ENCODE results near the gene KY. TPM values are rescaled to one million over a fixed set of nuclear protein-coding genes. Genes with fewer than 3 reads are reported as not detected.

The KY gene
- total RNA-seq, 1 donor from 2014 or later: not detected

DNA sequence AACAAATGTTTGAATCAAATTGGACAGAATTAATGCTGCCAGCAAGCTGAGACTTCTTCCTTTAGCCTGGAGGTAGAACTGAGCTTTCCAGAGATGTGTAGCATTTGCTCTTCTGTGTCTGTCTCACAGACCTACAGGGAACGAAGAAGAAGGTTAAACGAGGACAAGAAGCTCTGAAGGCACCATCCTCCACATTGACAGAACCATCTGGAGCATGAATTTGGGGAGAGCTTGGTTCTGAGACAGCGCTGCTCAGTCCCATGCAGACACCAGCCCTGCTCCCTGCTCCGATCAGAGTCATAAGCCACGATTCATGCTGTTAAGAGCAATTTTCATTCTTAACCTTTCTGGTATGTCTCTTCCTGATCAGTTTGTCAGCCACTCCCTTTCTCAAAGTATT lies 7.7 kb upstream of the KY start:
- TF ChIP-seq, protein P1, sequence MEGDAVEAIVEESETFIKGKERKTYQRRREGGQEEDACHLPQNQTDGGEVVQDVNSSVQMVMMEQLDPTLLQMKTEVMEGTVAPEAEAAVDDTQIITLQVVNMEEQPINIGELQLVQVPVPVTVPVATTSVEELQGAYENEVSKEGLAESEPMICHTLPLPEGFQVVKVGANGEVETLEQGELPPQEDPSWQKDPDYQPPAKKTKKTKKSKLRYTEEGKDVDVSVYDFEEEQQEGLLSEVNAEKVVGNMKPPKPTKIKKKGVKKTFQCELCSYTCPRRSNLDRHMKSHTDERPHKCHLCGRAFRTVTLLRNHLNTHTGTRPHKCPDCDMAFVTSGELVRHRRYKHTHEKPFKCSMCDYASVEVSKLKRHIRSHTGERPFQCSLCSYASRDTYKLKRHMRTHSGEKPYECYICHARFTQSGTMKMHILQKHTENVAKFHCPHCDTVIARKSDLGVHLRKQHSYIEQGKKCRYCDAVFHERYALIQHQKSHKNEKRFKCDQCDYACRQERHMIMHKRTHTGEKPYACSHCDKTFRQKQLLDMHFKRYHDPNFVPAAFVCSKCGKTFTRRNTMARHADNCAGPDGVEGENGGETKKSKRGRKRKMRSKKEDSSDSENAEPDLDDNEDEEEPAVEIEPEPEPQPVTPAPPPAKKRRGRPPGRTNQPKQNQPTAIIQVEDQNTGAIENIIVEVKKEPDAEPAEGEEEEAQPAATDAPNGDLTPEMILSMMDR (IDR thresholded peaks at IDR 0.05): no peak
- Mint-ChIP-seq H3K27ac (no peak overlapping the region), H3K9me3 (peaks cover 4% of the 10 kb centered on the region), H3K4me1 (no peaks in the 10 kb centered on the region), H3K27me3 (peaks cover 2% of the 10 kb centered on the region), H3K36me3 (ENCODE audit: low read depth) (no peaks in the 10 kb centered on the region), H3K4me3 (no peak overlapping the region)
- ChIA-PET POLR2A (no interaction called here), CTCF (no interaction called here)
- intact Hi-C loops (cut with micrococcal nuclease): no loop called here
- no peak for ATAC-seq (ENCODE audit: low read depth)
- no peak for DNase-seq

DNA sequence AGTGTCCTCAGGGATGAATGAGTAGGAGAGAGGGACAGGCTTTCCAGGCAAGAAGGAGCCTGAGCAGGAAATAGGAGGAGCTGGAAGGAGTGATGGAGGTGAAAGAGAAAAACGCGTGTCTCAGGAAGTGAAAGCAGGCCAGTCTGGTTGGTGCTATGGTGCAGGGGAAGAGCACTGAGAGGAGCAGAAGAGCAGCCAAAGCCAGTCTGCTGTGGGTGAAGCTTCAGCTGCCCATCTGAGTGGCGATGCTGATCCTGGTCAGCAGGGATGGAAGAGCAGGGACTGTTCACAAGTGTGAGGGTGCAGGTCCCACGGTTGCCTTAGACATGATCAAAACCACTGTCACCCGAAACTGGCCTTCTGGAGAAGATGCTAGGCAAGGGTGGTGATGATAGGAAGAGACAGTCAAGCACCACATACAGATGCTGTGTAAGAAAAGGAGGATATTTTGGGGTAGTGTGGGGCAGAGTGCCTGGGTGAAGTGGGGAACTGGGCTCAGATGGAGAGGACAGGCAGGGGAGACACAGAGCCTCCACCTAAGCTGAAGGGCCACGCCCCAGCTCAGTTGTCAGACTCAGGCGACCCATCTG lies 5.5 kb upstream of the KY start:
- TF ChIP-seq, protein P1 (IDR thresholded peaks at IDR 0.05): no peak
- ATAC-seq (ENCODE audit: low read depth): no peak
- CTCF ChIA-PET: no interaction called here
- Mint-ChIP-seq H3K4me1 (peaks cover under 1% of the 10 kb centered on the region), H3K36me3 (ENCODE audit: low read depth) (no peaks in the 10 kb centered on the region), H3K27ac (no peak overlapping the region), H3K27me3 (peaks cover 6% of the 10 kb centered on the region), H3K9me3 (peaks cover 2% of the 10 kb centered on the region), H3K4me3 (no peak overlapping the region)
- intact Hi-C loops (cut with micrococcal nuclease): no loop called here
- DNase-seq: no peak
- POLR2A ChIA-PET: no interaction called here

DNA sequence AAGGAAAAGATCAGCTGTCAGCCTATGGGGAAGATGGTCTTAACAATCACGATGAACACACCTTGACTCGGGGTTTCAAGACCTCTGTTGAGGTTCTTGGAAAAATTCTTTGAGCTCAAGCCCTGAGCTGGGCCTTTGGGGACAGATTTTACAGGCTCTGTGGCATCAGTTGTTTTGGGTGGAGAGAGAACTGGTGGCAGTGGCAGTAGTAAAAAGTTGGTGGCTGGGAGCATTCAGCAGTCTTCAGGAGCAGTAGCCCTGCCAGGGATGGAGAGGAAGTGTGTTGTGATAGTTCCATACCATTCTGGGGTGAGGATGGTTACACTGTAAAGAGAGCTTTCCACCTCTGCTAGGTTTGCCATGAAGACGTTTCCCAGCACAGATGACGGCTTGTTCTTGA lies 4.9 kb upstream of the KY start:
- H3K36me3 Mint-ChIP-seq (ENCODE audit: low read depth): no peaks in the 10 kb centered on the region
- CTCF ChIA-PET: no interaction called here
- intact Hi-C loops (cut with micrococcal nuclease): no loop called here

DNA sequence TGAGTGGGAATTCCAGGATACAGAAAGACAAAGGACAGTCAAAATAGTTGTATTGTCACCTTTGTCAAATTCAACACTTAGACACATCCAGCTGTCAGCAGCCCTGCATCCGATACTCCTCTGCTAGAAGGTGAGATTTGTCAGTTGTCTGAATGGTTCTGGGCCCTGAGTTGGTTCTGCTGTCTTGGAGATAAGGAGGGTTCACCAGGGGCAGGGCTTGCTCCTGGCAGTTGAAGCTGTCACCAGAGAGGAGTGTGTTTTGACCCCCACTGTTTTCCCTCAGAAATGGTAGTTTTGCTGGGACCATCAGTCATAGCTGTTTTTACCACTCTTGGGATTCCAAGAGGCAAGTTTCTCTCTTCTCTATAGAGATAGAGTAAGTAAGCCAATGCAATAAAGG lies 3.2 kb upstream of the KY start:
- TF ChIP-seq, protein P1 (IDR thresholded peaks at IDR 0.05): no peak
- no peaks in the 10 kb centered on the region for H3K36me3 Mint-ChIP-seq (ENCODE audit: low read depth)
- CTCF ChIA-PET: no interaction called here
- intact Hi-C loops (cut with micrococcal nuclease): no loop called here
- H3K27ac Mint-ChIP-seq: no peak overlapping the region
- peaks cover 3% of the 10 kb centered on the region for H3K4me1 Mint-ChIP-seq
- no peak for ATAC-seq (ENCODE audit: low read depth)
- peaks cover 17% of the 10 kb centered on the region for H3K27me3 Mint-ChIP-seq
- H3K9me3 Mint-ChIP-seq: no peaks in the 10 kb centered on the region
- H3K4me3 Mint-ChIP-seq: no peak overlapping the region
- POLR2A ChIA-PET: no interaction called here
- DNase-seq: no peak

More for the DNA sequence above, 4.9 kb upstream of the KY start:
- Mint-ChIP-seq H3K4me3 (no peak overlapping the region), H3K4me1 (peaks cover 2% of the 10 kb centered on the region), H3K9me3 (no peaks in the 10 kb centered on the region), H3K27me3 (peaks cover 8% of the 10 kb centered on the region), H3K27ac (no peak overlapping the region)
- POLR2A ChIA-PET: no interaction called here
- DNase-seq (no peak), ATAC-seq (ENCODE audit: low read depth) (no peak)
- TF ChIP-seq, protein P1 (IDR thresholded peaks at IDR 0.05): no peak

DNA sequence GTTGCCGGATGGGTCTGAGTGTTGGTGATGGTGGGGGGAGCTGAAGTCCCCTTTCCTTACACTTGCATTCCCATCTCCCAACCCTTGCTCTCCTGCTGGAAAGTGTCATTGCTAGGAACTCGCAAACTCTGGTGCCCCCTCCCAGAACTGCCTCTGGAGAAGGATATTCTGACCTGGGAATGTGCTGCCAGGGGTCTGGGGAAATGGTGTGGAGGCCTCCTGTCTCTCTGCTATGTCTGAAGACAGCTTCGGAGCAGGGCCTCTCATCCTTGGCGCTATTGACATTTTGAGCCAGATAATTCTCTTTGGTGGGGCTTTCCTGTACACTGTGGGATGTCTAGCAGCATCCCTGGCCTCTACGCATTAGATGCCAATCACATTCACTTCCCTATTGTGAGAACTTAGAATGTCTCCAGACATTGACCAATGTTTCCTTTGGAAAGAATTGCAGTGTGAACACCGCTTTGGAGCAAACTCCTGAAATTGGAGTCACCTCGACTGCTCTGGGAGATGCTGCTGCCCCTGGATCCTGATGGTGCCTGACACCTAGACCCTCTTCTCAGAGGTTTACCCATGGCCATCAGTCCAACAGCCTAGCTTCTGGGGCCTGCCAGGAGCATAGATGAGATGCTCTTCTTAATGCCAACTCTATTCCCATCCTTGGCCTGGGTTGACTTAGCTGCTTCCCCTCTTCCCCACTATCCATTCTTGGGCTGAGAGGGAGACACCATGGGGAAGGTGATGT lies 2.2 kb upstream of the KY start:
- TF ChIP-seq, protein P1 (IDR thresholded peaks at IDR 0.05): no peak
- Mint-ChIP-seq H3K27me3 (peaks cover 17% of the 10 kb centered on the region), H3K9me3 (no peaks in the 10 kb centered on the region), H3K4me1 (peaks cover 3% of the 10 kb centered on the region), H3K36me3 (ENCODE audit: low read depth) (no peaks in the 10 kb centered on the region), H3K4me3 (no peak overlapping the region), H3K27ac (no peak overlapping the region)
- no peak for DNase-seq
- POLR2A ChIA-PET: no interaction called here
- CTCF ChIA-PET: no interaction called here
- intact Hi-C loops (cut with micrococcal nuclease): no loop called here
- ATAC-seq (ENCODE audit: low read depth): no peak

All from activated B cell treated with CpG ODN at 0.5 μM for 24 hours (primary cell).